Uterus (tissue), 4 donors: ENCODE measurements around the gene BTBD6. TPM values are rescaled to one million over a fixed set of nuclear protein-coding genes. Genes with fewer than 3 reads are reported as not detected.

ENCODE experiments used
- DNase-seq, 2 donors: peaks; one replicate each; pipeline ENCODE4 v3.0.0-alpha.2; 2019 to 2020
- H3K27ac ChIP-seq, 2 donors: fragments of 200-600 bp; sonication (generic); 1 replicate in 1 of 2; 2 replicates in 1 of 2; pipeline ENCODE4 v1.5.1; 2016 to 2018
- H3K27me3 ChIP-seq, 2 donors: fragments of 200-600 bp; sonication (generic); one replicate each; pipeline ENCODE4 v1.5.1; 2018 to 2019; ENCODE audit warnings: control low read depth in 1 of 2
- H3K36me3 ChIP-seq, 2 donors: fragments of 200-600 bp; sonication (generic); one replicate each; pipeline ENCODE4 v1.5.1; 2019; ENCODE audit warnings: control low read depth in 1 of 2
- H3K4me1 ChIP-seq, 2 donors: fragments of 200-600 bp; sonication (generic); one replicate each; pipeline ENCODE4 v1.5.1; 2018 to 2019; ENCODE audit warnings: control low read depth in 1 of 2
- H3K4me3 ChIP-seq, 2 donors: fragments of 200-600 bp; sonication (generic); 1 replicate in 1 of 2; 2 replicates in 1 of 2; pipeline ENCODE4 v1.5.1; 2018 to 2019; ENCODE audit warnings: mild to moderate bottlenecking in 1 of 2
- H3K9me3 ChIP-seq, 2 donors: fragments of 200-600 bp; sonication (generic); one replicate each; pipeline ENCODE4 v1.5.1; 2019; ENCODE audit warnings: control low read depth in 1 of 2
- POLR2A ChIP-seq, 2 donors: fragments of 450-650 bp; IDR thresholded peaks; one replicate each; pipeline ENCODE4 v1.6.1; 2016; ENCODE audit warnings: antibody characterized with exemption in 2 of 2, mild to moderate bottlenecking in 1 of 2, moderate library complexity in 1 of 2
- intact Hi-C: fragments of 100-400 bp; cut with DNase I; formaldehyde crosslinking; loops from one replicate; pipeline ENCODE4 v1.15.1; 2023; ENCODE audit warnings: low total_unique reads
- total RNA-seq, 4 donors: library from RNA; depleted of rRNA in 3 of 4; stranded (reverse); fragments of >200 nt in 3 of 4; gene quantifications; one replicate each; pipeline versions ENCODE4 v1.1.0 to v1.2.4, GENCODE V29; 2014 to 2023
- TF ChIP-seq, protein P1 (sequence below), 4 experiments: fragments of 200-600 bp in 2 of 4; fragments of 450-650 bp in 2 of 4; sonication (generic) in 2 of 4; IDR thresholded peaks; one replicate each; pipeline ENCODE4 v1.5.1; 2016 to 2019; ENCODE audit warnings: antibody characterized with exemption in 4 of 4, mild to moderate bottlenecking in 2 of 4, moderate library complexity in 1 of 4
- donor health status: DM: yes; HTN: yes; CAD: no.

BTBD6 gene
- total RNA-seq, 4 donors from 2014 or later: 12.8 to 41.9 (median 27.9) TPM

DNA sequence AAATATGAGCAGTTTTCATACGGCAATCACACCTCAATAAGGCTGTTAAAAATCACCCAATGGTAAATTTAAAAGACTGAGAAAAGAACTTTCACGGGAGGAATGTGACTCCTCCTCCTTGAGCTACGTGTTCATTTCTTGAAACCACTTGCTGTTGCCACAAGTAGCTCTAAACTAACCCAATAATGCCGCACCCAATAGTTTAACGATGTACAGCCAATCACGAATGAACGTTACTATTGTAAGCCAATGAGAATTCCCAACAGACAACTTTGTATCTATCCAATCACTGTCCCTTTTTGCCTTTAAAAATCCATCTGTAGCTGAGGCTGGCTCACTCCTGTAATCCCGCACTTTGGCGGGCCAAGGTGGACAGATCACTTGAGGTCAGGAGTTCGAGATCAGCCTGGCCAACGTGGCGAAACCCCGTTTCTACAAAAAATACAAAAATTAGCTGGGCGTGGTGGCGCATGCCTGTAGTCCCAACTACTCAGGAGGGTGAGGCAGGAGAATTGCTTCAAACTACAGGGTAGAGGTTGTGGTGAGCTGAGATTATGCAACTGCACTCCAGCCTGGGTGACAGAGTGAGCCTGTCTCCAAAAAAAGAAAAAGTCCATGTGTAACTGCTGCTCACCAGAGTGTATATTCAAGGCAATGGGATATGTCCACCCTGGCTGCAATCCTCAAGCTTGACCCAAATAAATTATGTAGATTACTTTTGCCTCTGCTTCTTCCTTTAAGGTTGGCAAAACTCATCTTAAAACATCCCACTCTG, 24.4 kb upstream of the BTBD6 start:
- Histone ChIP-seq H3K36me3 (no peaks in the 10 kb centered on the region), H3K27ac (no peak overlapping the region), H3K27me3 (no peaks in the 10 kb centered on the region), H3K4me3 (no peak overlapping the region), H3K4me1 (no peaks in the 10 kb centered on the region), H3K9me3 (no peaks in the 10 kb centered on the region)
- DNase-seq: no peak
- no peak for TF ChIP-seq POLR2A (IDR thresholded peaks at IDR 0.05)
- TF ChIP-seq, protein P1, sequence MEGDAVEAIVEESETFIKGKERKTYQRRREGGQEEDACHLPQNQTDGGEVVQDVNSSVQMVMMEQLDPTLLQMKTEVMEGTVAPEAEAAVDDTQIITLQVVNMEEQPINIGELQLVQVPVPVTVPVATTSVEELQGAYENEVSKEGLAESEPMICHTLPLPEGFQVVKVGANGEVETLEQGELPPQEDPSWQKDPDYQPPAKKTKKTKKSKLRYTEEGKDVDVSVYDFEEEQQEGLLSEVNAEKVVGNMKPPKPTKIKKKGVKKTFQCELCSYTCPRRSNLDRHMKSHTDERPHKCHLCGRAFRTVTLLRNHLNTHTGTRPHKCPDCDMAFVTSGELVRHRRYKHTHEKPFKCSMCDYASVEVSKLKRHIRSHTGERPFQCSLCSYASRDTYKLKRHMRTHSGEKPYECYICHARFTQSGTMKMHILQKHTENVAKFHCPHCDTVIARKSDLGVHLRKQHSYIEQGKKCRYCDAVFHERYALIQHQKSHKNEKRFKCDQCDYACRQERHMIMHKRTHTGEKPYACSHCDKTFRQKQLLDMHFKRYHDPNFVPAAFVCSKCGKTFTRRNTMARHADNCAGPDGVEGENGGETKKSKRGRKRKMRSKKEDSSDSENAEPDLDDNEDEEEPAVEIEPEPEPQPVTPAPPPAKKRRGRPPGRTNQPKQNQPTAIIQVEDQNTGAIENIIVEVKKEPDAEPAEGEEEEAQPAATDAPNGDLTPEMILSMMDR (IDR thresholded peaks at IDR 0.05): no peak
- intact Hi-C loops: no loop called here

DNA sequence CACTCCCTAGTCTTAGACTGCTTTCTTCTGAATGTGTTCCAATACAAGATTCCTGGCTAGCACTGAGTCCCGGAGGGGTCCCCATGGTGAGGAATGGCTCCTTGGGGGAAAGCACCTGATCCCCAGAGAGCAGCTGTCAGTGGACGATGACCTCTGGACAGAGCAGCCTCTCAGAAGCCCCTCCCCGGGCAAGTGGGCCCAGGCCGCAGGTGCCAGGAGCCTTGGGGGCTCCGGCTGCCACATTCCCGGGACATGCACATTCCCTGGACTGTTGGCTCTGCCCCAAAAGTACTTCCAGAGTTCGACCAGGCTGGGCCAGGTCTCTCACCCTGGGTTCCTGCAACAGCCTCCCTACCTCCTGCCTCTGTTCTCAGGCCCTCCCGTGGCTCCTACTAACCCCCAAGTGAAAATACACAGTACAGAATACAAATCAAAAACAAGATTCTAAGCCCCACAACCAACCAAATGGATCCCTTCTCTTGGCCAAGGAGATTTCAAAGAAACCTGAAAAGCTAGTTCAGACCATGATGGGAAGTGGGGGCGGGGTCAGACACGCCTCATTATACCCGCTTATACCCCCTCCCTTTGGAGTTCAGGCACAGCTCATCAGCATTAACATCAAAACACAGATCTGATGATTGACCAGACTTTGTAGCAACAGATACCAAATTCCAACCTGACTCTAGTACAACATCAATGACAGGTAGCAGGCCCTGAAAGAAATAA, 23.3 kb upstream of the BTBD6 start:
- H3K4me3 ChIP-seq: no peak overlapping the region
- no peak overlapping the region for H3K27ac ChIP-seq
- no peaks in the 10 kb centered on the region for H3K36me3 ChIP-seq
- H3K4me1 ChIP-seq: no peaks in the 10 kb centered on the region
- no peaks in the 10 kb centered on the region for H3K27me3 ChIP-seq
- intact Hi-C loops: no loop called here
- no peak for TF ChIP-seq POLR2A (IDR thresholded peaks at IDR 0.05)
- TF ChIP-seq, protein P1 (IDR thresholded peaks at IDR 0.05): no peak
- DNase-seq: no peak
- no peaks in the 10 kb centered on the region for H3K9me3 ChIP-seq

DNA sequence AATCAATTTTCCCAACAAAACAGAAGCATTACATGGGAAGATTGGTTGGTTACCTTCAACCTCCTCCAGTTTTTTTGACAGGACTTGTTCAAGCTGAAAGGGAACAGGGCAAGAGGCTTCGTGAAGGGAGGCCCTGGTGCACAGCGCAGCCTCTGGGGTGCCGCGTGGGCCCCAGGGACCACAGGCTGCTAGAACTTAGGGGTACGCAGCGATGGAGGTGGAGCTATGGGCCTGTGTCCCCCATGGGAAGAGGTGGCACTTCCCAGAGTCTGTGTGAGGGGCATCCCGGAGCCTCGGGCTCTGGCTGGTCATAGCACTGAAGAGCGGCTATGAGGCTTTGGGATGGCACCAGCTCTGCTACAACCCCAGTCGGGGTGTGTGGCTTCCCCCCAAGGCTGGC, 22.1 kb upstream of the BTBD6 start:
- intact Hi-C loops: no loop called here
- Histone ChIP-seq H3K36me3 (no peaks in the 10 kb centered on the region), H3K4me1 (no peaks in the 10 kb centered on the region), H3K9me3 (no peaks in the 10 kb centered on the region), H3K27ac (no peak overlapping the region), H3K4me3 (no peak overlapping the region), H3K27me3 (no peaks in the 10 kb centered on the region)
- DNase-seq: no peak
- TF ChIP-seq, protein P1 (IDR thresholded peaks at IDR 0.05): no peak
- no peak for TF ChIP-seq POLR2A (IDR thresholded peaks at IDR 0.05)

DNA sequence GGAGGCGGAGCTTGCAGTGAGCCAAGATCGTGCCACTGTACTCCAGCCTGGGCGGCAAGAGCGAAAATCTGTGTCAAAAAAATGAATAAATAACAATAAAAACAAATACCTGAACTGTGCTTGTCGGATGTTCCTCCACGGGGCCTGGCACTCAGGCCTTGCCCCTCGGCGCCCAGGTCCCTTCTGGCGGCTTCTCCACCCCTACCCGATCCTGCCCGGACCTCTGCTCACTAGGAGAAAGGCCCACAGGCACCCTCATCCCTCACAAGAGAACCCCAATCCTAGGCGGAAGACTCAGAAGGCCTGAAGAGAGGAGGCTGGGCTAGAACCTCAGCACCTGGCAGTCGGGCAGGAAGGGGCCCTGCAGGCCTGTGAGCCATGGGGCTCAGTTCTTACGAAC, 21.0 kb upstream of the BTBD6 start:
- H3K4me3 ChIP-seq: no peak overlapping the region
- H3K27ac ChIP-seq: no peak overlapping the region
- no peaks in the 10 kb centered on the region for H3K27me3 ChIP-seq
- no peaks in the 10 kb centered on the region for H3K9me3 ChIP-seq
- H3K4me1 ChIP-seq: no peaks in the 10 kb centered on the region
- DNase-seq: no peak
- TF ChIP-seq POLR2A (IDR thresholded peaks at IDR 0.05): no peak
- TF ChIP-seq, protein P1 (IDR thresholded peaks at IDR 0.05): no peak
- intact Hi-C loops: no loop called here
- no peaks in the 10 kb centered on the region for H3K36me3 ChIP-seq

DNA sequence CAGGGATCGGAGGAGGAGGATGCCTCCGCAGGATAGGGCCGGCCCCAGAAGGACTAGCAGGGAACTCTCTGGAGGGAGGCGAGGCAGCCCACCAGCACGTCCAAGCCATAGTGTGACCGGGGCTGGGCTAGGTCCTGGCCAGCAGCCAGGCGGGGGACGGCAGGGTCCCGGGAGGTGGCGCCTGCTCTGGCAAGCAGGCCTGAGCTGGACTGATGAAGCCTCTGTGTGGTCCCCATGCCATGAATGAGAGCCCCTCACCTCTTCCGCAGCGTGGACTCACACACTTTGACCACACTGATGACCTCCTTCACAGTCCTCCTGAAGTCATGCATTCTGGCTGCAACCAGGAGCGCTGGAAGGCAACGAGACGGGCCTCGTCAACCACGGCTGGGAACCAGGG, 19.8 kb upstream of the BTBD6 start:
- no peaks in the 10 kb centered on the region for H3K36me3 ChIP-seq

More for the DNA sequence above, 19.8 kb upstream of the BTBD6 start:
- Histone ChIP-seq H3K27me3 (no peaks in the 10 kb centered on the region), H3K9me3 (no peaks in the 10 kb centered on the region), H3K4me3 (no peak overlapping the region), H3K4me1 (no peaks in the 10 kb centered on the region), H3K27ac (no peak overlapping the region)
- intact Hi-C loops: no loop called here
- DNase-seq: no peak
- TF ChIP-seq, protein P1 (IDR thresholded peaks at IDR 0.05): no peak
- TF ChIP-seq POLR2A (IDR thresholded peaks at IDR 0.05): no peak
